AG09319 (cell line): Measurements from ENCODE around the gene TRIAP1.

ENCODE experiments used
- DNase-seq: peaks from one replicate; pipeline ENCODE4 v3.0.0-alpha.2; 2010; ENCODE audit warnings: low read depth; ENCODE audit errors: extremely low read depth
- CTCF ChIP-seq: IDR thresholded peaks from 2 replicates; pipeline ENCODE4 v1.5.1; 2011; ENCODE audit warnings: low read depth, mild to moderate bottlenecking, inconsistent platforms, low read length, moderate library complexity

Gene TRIAP1

GRCh38 chr12:120485961-120486881 lies 40.0 kb upstream of the TRIAP1 start:
- DNase-seq = no peak
- no peak for TF ChIP-seq CTCF

DNA sequence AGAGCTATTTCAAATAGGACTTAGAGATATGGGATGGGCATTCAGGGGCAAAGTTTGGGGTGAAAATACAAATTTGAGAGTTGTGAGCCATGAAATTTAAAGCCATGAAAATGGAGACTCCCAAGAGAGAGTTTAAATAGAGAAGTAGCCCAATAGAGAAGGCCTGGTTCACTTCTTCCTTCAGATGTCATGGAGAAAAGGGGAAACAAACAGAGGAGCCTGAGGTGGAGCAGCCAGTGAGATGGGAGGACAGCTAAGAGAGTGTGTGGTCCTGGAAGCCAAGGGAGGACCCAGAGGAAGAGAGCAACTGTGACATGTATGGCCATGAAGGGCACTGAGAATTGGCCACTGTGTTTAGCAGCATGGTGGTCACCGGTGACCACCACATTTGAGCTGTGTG lies 37.4 kb upstream of the TRIAP1 start:
- TF ChIP-seq CTCF = no peak
- no peak for DNase-seq

DNA sequence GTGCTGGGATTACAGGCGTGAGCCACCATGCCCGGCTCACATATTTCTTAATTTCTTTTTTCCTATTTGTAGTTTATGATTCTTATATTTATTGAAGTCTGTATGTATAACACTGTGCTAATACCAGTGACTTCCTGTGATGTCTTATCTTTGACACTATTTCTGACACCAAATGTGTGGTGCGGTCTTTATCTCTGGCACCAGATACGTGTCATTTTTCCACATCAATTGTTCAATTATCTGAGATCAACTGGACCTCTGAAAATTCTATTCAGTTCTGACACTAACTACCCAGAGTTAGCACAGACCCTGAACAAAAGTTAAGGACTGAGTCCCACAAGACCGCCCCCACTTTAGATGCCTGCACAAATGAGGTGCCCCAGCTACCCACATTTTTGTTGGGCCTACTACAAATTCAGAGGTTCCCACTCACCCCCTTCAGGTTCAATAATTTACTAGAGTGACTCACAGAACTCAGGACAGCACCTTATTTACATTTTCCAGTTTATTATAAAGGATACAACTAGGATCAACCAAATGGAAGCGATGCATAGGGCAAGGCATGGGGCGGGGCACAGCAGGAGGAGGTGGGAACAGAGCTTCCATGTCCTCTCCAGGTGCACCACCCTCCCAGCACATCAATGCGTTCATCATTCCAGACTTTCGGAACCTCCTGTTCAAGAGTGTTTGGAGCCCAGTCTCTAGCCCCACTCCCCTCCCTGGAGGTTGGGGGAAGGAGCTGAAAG lies 35.0 kb upstream of the TRIAP1 start:
- DNase-seq = no peak
- no peak for TF ChIP-seq CTCF

DNA sequence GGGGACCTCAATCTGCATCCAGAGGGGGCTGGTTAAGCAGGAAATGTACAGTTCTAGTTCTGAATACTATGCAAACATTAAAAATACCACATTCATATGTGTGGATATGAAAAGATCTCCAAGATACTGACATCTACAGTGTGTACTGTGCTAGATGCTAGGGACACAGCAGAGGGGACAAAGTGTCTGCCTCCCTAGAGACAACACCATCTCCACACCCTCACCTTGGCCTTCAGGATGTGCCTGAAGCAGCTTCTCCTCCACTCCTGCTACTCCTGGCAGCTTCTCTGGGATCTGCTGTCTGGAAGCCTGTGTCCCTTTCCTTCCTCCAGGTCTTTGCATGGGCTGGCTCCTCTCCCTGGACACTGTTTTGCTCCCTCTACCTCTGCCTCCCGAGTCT lies 34.0 kb upstream of the TRIAP1 start:
- TF ChIP-seq CTCF = no peak
- no peak for DNase-seq

GRCh38 chr12:120479458-120479857 lies 33.3 kb upstream of the TRIAP1 start:
- no peak for TF ChIP-seq CTCF
- no peak for DNase-seq

- no peak for TF ChIP-seq CTCF
- no peak for DNase-seq
These were observed 29.5 kb upstream of the TRIAP1 start for GRCh38 chr12:120475643-120476042.

DNA sequence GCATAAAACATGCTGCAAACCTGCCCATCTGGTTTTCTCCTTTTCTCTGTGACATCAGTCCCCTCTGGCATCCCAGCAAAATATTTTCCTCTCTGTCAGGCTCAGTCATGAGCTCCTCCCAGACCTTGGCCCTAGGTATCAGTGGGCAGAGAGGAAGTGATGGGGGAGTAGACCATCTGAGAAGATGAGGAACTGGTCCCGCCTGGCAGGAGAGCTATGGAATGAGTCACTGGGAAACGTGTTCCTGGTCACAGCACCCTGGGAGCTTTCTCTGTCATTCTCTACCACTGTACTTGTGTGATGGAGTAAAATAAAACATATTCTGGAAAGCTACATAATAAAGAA lies 28.4 kb upstream of the TRIAP1 start:
- TF ChIP-seq CTCF = no peak
- DNase-seq = no peak
